ENCODE data around the gene S100G. TPM values are rescaled to one million over a fixed set of nuclear protein-coding genes. Genes with fewer than 3 reads are reported as not detected.

Gene S100G
- total RNA-seq, 1 donor from 2014 or later: not detected

Other genes with a start within 250 kb of the S100G start
- gene CTPS2, start 62.5 kb downstream of the S100G start, total RNA-seq (ENCODE audit: insufficient read depth, low replicate concordance): 17.8 TPM
- gene SYAP1, start 69.5 kb downstream of the S100G start, total RNA-seq (ENCODE audit: insufficient read depth, low replicate concordance): 43.8 TPM
- 7.9 TPM for gene TXLNG, start 136.3 kb downstream of the S100G start, total RNA-seq (ENCODE audit: insufficient read depth, low replicate concordance)
- gene RBBP7, start 220.2 kb downstream of the S100G start, total RNA-seq (ENCODE audit: insufficient read depth, low replicate concordance): 129 TPM

Data from umbilical cord (tissue), 1 donor.